Ramos (cell line): ENCODE results near the gene HOXA3.

Experiments
- in situ Hi-C: fragments of 300-500 bp; cut with MboI; formaldehyde crosslinking; loops from one replicate; pipeline ENCODE4 v1.14.3; 2022; ENCODE audit warnings: low sequenced_read_pairs; ENCODE audit not compliant: unreplicated experiment

Gene HOXA3

DNA sequence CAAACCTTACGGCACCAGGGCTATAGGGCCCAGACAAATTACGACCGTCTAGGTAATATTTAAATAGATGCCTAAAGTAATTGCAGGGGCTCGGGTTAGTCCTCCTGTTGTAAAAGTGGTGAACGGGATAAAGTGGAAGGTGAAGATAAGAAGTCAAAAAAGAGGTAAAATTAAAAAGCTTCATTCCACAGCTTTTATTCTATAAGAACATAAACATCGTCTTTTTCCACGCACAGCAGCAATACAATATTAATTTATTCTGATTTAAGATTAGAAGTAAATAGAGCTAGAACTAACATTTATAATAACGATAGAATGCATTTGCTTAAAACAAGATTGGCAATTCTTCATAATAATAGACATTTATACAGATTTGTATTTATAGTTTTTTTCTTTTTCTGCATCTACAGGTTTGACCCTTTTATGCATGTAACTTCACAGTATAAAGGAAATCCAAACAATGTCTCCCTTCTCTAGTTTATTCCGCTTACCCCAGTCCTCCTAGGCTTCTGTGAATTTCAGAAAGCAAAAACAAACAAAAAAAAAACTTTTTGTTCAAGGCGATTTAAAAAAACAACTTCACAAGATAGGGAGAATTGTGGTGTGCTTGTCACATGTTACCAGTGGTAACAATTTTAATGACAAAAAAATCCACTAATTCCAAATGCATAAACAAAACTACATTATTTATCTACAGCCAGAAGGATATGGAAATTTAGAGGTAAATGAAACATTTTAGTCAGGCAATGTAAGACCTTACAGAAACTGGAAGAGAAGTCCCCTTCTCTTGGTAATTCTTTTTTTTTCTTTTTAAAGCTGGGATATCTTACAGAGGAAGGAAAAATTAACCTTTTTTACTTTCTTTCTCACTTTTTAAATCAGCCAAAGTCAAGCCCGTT, 18.3 kb upstream of the HOXA3 start:
- in situ Hi-C loops: loop anchor here (25.0 kb wide), 2 partner anchors 1108 to 1283 kb away; no protein-coding TSS in a partner anchor

DNA sequence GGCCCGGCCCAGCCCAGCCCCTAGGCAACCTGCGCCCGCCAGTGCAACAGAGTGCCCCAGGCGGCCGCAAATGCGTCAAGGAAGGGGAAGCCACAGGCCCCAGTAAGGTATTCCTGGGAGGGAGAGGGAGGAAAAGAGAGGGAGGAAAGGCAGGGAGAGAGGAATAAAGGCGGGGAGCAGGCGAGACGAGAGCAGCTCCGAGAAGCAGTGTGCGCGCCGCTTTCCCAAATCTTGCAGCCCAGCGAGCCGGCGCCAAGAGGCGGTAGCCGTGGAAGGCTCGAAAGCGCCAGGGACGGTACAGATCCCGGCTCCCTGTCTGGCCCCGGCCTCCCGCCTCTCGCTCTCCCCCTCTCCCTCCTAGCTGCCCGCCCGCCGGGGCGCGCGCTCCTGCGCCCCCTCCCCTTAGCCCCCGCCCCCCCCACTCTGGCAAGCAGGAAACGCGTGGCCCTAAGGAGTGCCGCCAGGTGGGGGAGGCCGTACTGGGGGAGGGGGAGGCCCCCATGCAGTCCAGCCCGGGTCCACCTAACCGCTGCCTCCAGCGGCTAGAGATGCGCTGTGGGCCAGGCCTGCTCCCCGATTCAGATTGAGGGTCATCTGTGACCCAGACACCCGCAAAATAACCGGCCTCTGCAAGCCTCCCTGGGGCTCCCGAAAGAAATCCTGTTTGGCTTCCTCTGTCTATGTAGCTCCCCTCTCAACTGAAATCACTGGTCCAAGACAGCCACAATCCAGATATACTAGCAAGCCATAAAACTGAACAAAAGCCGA, 17.5 kb upstream of the HOXA3 start:
- in situ Hi-C loops: loop anchor here (25.0 kb wide), 2 partner anchors 1108 to 1283 kb away; no protein-coding TSS in a partner anchor

DNA sequence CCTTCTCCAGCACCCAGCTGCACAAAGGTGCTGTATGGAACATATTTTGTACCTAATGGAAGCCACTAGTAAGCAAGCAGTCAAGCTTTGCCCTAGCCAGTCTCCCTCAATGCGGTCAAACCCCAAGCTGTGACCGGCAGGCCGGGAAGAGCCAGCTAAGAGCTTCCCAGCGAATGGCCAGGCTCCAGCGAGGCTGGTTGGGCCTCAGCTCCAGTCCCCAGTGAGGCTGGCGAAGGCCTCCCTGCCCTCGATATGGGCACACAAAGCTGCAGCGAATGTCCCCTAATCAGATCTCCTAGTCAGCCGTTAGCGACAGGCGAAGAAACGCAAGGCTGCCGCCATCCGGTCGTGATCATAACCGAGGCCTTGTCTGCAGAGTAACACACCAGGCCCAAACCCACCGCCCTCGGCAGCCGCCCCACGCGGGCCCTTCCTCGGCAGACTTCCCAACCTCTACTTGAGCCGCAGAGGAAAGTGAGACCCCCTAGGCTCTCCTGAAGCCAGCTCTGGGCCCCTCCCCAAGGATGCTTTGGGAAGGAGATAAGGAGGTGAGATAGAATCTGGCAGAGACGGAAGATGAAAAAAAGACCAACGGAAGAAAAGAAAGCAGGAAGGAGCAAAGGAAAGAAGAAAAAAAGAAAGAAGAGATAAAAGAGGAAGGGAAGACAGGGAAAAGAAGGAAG, 16.0 kb upstream of the HOXA3 start:
- in situ Hi-C loops: loop anchor here (25.0 kb wide), 2 partner anchors 1106 to 1281 kb away; no protein-coding TSS in a partner anchor

DNA sequence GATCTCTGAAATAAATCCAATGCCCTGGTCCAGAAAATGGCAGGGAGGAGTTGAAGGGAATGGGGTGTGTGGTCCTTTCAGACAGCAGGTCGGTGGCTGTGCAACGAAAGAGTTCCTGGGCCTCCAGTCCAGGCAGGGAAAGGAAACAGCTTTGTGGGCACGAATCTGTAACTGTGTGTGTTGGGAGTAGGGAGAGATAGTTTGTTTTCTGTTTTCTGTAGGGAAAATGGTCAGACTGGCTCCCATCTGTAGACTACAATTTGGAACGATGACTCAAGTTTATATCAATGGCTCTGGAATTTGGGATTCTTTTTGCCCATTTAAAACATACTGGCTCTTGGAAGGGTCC, 15.5 kb upstream of the HOXA3 start:
- in situ Hi-C loops: loop anchor here (25.0 kb wide), 2 partner anchors 1106 to 1281 kb away; no protein-coding TSS in a partner anchor

DNA sequence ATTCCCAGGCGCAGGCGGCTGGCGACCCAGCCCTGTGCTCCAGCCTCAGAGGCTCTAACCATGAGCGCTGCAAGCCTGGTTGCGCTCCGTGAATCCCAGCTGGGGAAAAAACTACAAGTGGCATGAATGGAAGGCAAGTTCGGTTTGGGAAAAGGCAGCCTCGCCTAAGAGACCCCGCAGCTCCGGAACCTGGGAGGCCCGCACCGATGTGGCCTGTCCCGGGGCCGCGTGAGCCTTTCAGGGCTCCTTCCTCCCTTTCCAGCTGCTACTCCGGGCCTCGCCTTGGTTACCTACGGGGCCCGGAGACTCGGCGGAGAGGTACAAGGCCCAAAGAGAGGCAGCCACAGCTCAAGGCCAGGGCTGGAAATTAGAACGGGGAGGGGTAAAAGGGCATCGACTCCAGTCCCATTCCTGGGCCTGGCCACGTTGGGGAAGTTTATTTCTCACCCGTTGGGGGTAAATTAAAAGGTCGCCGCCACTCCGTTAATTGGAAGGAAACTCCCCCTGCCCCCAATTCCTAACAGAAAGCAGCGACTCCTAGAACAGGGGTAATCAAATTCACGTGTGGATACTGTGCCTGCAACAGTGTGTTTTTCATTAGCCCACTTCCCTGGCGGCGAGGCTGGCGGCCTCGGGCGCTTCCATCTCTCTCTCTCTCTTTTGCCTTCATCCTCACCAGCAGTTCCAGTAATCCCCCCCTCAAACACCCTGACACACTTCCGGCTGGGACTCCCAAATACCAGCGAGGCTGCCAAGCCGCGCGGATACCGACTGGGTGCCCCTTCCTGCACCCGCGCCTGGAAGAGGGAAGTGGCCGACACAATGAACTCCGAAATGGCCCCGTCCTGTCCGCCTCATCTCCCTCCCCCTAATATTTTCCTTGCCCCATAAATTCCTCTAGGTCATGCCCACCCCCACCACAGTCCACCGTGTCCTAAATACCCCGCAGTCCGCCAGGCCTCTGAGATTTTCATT, 14.4 kb upstream of the HOXA3 start:
- in situ Hi-C loops: loop anchor here (25.0 kb wide), 2 partner anchors 1105 to 1280 kb away; no protein-coding TSS in a partner anchor

DNA sequence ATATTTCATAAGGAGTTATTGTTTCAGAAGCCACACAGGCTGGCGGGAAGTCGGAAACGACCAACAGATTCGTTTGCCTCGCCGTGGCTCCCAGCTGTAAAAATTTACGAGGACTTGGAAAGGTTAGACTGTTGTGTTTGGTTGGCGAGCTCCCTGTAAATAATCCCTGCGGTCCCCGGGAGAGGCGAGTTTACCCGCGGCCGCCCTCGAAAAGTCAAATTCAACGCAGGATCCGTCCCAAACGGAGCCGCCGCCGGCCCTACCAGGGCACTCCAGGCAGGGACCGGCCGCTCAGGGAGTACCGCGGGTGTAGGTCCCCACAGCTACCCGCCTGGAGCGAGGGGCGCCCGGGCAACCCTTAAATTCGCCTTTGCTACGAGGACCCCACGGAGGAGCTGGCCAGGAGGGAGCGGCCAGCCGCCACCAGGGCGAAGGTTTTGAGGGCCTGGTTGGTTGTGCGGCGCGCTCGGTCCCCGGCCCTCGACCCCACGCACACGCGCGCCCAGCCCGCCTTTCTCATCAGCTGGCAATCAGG, 13.7 kb upstream of the HOXA3 start:
- in situ Hi-C loops: loop anchor here (25.0 kb wide), 2 partner anchors 1104 to 1279 kb away; no protein-coding TSS in a partner anchor

DNA sequence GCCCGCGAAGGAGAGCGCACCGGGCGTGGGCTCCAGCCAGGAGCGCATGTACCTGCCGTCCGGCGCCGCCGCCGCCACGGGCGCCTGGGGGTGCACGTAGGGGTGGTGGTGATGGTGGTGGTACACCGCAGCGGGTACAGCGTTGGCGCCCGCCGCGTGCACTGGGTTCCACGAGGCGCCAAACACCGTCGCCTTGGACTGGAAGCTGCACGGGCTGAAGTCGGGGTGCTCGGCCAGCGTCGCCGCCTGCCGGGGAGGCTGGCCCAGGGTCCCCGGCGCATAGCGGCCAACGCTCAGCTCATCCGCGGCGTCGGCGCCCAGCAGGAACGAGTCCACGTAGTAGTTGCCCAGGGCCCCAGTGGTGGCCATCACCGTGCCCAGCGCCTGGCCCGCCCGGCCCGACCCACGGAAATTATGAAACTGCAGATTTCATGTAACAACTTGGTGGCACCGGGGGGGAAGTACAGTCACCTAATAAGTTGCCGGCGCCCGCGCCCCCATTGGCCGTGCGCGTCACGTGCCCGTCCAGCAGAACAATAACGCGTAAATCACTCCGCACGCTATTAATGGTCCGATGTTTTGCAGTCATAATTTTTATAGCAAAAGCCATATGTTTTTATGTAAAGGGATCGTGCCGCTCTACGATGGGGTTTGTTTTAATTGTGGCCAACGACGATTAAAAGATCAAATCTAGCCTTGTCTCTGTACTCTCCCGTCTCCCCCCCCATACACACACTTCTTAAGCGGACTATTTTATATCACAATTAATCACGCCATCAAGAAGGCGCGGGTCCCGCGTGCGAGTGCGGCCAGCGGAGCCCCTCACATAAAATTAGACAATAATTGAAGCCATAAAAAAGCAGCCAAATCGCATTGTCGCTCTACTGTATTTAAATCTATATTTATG, 13.0 kb upstream of the HOXA3 start, which contains the start of gene HOXA9:
Gene HOXA9 (minus strand): TSS at position 449 of the 907 bp plus-strand sequence. CDS start 80 bp downstream, at position 369.
- in situ Hi-C loops: loop anchor here (25.0 kb wide), 2 partner anchors 1103 to 1278 kb away; no protein-coding TSS in a partner anchor

DNA sequence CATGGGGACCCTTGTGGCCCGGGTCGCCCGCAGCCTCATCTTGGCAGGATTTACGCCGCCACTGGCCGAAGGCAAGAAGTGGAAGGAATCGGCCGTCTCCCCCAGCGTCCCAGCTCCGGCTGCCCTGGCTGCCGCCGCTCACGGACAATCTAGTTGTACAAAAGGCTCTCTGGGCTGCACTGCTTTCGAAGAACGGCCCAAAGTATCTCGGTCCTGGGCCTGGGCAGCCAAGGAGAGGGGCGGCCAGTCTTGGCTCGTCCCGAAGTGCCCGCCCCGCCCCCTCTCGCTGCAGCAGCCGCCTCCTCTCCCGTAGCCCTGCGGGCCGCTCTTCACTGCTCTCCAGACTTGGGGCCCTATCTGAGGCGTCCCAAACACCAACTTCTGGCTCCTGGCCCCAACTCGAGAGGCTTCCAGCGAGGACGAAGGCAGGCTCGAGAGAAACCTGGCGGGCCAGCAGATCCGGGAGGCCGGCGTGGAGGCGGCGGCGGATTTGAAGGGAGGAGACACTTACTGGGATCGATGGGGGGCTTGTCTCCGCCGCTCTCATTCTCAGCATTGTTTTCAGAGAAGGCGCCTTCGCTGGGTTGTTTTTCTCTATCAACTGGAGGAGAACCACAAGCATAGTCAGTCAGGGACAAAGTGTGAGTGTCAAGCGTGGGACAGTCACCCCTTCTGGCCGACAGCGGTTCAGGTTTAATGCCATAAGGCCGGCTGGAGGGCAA, 12.1 kb upstream of the HOXA3 start:
- in situ Hi-C loops: loop anchor here (25.0 kb wide), 2 partner anchors 1102 to 1277 kb away; no protein-coding TSS in a partner anchor

DNA sequence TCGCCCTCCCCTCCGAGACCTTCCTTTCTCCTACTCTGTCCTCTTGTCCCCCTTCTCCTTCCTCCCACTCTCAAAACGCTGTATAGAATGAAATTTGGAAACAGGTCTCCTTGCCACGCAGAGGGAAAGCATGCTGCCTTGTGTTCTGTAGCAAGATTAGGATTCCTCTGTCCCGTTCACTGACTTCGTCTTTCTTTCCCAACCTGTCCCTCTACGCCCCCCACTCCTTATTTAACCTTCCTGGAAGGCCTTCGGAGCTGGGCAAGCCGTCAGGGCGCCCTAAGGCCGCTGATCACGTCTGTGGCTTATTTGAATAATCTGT, 11.6 kb upstream of the HOXA3 start:
- in situ Hi-C loops: loop anchor here (25.0 kb wide), 2 partner anchors 1102 to 1277 kb away; no protein-coding TSS in a partner anchor

DNA sequence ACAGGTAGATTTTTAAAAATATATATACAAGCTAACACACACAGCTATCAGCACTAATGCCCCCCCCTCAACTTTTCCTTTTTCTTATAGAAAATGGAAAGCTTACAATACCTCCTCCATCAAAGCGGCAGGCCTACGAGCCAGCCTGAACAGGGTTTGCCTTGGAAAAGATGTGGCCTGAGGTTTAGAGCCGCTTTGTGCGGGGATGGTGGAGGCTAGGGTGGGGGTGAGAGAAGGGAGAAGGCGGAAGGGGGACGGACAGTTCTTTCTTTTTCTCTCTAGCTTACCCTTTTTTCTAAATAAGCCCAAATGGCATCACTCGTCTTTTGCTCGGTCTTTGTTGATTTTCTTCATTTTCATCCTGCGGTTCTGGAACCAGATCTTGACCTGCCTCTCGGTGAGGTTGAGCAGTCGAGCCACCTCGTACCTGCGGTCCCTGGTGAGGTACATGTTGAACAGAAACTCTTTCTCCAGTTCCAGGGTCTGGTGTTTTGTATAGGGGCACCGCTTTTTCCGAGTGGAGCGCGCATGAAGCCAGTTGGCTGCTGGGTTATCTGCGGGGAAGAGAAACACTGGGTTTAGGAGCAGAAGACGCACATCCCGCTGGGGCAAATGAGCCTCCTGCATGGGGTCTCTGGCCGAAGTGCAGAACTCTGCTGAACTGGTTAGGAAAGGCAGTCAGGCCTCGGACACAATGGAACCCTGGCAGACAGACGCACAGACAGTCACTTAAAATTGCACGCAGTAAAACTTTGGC, 11.1 kb upstream of the HOXA3 start:
- in situ Hi-C loops: loop anchor here (25.0 kb wide), 2 partner anchors 1101 to 1276 kb away; no protein-coding TSS in a partner anchor

DNA sequence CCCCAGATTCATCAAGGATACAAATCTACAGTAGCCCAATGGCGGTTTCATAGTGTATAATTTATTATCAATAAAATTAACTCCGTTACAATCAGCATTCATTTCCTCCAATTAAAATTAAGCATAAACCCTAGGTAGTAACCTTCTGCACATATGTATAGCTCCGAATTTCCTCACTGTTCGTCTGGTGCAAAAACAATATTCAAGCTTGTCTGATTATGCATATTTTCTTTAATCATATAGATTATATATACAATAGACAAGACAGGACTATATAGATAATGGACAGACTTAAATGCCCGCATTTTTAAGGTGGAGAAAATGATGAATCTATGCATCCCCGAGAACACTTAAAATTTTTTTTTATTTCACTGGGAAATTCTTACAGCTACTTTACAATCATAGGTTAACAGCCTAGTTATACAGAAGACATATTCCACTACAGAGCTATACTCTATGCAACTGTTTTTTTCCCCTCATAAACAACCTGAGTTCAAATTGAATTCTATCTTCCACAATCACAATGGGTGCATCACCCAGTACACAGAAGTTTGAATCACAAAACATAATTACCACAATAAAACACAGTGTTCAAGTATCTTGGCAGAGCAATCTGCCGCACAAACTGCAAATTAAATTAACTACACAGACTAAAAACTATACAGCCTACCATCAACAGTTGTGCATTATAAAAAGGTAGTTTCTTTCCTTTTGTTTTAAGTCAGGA, 10.3 kb upstream of the HOXA3 start:
- in situ Hi-C loops: loop anchor here (25.0 kb wide), 2 partner anchors 1100 to 1275 kb away; no protein-coding TSS in a partner anchor

DNA sequence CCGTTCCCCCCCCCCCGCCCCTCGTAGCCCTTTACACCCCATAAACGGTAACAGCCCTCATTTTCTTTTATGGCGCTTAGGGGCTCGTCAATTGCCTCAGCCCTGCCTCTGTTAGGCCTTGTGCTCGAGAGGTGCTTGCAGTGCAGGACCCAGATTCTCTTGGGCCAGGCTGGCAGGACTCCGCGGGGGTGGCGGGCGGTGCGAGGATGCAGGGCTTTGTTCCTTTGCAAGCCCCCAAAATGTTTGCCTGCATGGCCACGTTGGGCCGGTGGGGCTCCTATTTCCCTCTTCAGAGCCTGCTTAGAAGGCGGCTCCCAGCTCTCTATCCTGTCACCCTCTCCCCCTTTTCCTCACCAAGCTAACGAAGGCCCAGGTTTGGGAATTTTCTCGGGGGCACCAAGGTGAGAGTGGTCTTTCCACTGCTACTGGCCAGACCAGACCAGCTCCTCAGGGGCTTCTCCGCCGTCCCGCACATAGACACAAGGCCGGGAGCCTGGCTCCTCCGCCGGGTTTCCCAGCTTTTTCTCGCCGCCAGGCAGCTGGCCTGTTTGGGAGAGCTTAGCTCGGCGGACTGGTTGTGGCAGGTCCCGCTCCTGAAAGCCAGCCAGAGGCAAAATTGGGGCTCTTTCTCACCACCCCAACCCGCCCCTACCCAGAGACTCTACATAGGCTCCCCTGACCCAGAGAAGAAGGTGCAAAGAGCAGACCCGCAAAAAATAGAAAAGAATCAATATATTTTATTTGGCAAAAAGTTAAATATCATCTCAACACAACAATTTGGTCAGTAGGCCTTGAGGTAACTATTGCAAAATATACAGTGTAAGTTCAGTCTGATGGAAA, 9.6 kb upstream of the HOXA3 start:
- in situ Hi-C loops: loop anchor here (25.0 kb wide), 2 partner anchors 1100 to 1275 kb away; no protein-coding TSS in a partner anchor

DNA sequence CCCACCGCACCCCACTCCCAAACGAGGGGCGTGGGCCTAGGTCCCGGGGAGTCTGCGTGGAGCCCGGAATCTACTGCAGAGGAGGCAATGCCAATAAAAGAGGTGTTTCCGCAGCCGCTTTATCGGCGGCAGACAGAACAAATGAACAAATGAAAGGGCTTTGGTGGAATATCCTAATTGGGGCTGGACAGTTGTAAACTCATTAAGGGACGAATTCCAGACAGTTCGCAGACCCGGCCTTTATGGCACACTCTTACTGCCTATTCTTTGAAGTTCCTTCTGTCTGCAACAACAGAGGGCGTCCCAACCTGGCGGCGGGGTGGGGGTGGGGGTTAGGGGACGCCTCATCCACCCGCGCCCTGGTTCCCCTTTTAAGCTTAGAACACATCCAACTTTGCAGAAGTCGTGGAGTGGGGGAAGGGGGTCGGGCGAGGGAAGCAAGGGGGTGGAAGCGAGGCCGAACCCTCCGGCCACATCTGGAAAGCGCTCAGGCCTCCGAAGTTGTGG, 8.9 kb upstream of the HOXA3 start:
- in situ Hi-C loops: loop anchor here (25.0 kb wide), 2 partner anchors 1099 to 1274 kb away; no protein-coding TSS in a partner anchor

DNA sequence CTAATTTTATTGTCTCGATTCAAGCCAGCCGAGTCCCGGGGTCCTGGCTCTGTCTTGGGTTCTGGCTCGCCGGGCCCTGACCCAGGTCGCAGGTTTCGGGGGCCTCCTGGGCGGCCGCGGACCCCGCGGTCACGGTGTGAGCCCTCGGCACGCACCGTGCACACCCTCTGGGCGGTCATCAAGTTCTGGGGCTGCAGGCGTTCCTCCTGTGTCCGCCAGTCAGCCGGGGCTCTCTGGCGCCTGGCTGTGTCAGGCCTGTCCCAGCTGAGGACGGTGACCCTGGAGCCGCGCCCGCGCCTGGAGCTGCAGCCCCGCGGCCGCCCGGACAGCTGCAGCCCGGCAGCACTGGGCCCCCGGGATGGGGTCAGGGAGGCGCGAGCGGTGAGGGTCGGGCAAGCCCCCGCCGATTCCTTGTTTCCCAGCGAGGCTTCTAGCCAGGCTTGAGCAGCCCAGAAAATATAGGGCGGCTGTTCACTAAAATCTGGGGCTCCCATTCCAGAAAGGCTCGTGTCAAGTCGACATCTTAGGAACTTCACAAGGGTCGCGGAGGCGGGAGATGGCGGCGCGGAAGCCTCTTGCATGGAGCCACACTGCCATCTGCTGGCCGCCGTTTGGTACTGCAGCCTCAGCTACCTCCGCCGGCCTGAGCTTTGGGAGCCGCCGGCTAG, 8.3 kb upstream of the HOXA3 start:
- in situ Hi-C loops: loop anchor here (25.0 kb wide), 2 partner anchors 1098 to 1273 kb away; no protein-coding TSS in a partner anchor
